ENCODE results near the gene MAP3K2. TPM values are rescaled to one million over a fixed set of nuclear protein-coding genes. Genes with fewer than 3 reads are reported as not detected.

The MAP3K2 gene
- total RNA-seq, 1 donor from 2014 or later: 36.6 TPM

GRCh38 chr2:127398239-127398590 lies 10.4 kb upstream of the MAP3K2 start:
- no peak overlapping the region for H3K27ac ChIP-seq

DNA sequence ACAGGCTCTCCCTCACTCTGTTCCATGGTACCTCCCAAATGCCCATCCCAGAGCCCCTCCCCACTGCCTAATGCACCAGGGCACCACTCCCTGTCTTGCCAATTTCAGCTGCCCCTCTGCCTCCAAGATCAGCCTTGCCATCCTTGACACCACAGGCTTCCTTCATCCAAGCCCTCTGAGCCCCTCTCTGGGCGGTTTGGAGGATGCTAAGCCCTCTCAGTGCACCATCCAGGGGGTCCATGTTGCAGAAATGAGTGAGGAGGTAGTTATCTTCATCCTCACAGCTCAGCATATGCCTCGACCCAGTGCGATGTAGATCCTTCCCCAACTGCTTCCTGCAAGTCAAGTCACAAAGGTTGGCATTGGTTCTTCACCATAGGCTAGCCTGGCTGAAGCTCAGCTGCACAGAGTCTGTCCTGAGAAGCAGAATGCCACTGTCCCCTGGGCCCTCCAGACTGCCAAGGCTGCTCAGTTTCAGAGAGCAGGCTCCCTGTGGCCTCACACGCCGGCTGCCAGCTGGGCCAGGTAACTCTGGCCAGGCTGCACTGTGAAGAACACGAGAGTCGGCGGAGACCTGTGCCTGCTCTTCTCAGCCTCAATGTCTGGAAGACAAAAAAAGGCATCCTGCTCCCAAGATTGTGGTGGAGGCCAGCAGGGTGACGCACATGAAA lies 9.9 kb upstream of the MAP3K2 start:
- H3K9me3 ChIP-seq: no peaks in the 10 kb centered on the region
- H3K4me1 ChIP-seq: peaks cover 23% of the 10 kb centered on the region
- no peaks in the 10 kb centered on the region for H3K36me3 ChIP-seq
- TF ChIP-seq, protein P1, sequence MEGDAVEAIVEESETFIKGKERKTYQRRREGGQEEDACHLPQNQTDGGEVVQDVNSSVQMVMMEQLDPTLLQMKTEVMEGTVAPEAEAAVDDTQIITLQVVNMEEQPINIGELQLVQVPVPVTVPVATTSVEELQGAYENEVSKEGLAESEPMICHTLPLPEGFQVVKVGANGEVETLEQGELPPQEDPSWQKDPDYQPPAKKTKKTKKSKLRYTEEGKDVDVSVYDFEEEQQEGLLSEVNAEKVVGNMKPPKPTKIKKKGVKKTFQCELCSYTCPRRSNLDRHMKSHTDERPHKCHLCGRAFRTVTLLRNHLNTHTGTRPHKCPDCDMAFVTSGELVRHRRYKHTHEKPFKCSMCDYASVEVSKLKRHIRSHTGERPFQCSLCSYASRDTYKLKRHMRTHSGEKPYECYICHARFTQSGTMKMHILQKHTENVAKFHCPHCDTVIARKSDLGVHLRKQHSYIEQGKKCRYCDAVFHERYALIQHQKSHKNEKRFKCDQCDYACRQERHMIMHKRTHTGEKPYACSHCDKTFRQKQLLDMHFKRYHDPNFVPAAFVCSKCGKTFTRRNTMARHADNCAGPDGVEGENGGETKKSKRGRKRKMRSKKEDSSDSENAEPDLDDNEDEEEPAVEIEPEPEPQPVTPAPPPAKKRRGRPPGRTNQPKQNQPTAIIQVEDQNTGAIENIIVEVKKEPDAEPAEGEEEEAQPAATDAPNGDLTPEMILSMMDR (IDR thresholded peaks at IDR 0.05): no peak
- no peak for TF ChIP-seq POLR2AphosphoS5 (IDR thresholded peaks at IDR 0.05; ENCODE audit: insufficient read depth in 1 of 2, low read depth in 1 of 2)
- TF ChIP-seq POLR2A (IDR thresholded peaks at IDR 0.05): no peak
- no peaks in the 10 kb centered on the region for H3K27me3 ChIP-seq
- no peak overlapping the region for H3K27ac ChIP-seq
- H3K4me3 ChIP-seq: no peak overlapping the region
- peak in 1 of 2 donors; percentile 83 for DNase-seq (ENCODE audit: extremely low spot score in 2 of 2)
- intact Hi-C loops (cut with DNase I): no loop called here

More at GRCh38 chr2:127398239-127398590, 10.4 kb upstream of the MAP3K2 start:
- no peaks in the 10 kb centered on the region for H3K36me3 ChIP-seq
- peak in 1 of 2 donors; percentile 90 for DNase-seq (ENCODE audit: extremely low spot score in 2 of 2)
- H3K4me1 ChIP-seq: peaks cover 23% of the 10 kb centered on the region
- H3K4me3 ChIP-seq: no peak overlapping the region
- H3K9me3 ChIP-seq: no peaks in the 10 kb centered on the region
- intact Hi-C loops (cut with DNase I): no loop called here
- TF ChIP-seq POLR2AphosphoS5 (IDR thresholded peaks at IDR 0.05; ENCODE audit: insufficient read depth in 1 of 2, low read depth in 1 of 2) (peak in 1 of 2 donors; percentile 28), POLR2A (IDR thresholded peaks at IDR 0.05) (no peak)
- no peaks in the 10 kb centered on the region for H3K27me3 ChIP-seq

DNA sequence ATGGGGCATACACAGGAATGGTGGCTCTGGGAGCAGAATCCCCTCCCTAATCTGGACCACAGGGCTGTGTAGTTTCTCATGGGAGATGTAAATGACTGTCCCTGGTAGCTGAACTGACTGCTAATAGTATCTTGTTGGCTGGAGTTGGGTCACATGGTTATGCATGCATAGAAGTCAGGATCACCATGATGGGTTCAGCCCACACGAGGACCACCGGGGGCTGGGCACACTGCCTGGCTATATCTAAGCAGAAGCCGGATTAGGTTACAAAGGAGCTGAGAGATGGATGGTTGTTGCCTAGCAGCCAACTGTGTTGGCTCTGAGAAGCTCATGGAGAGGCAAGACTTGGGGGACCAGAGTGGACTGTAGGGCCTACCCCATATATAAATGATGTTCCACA lies 6.7 kb upstream of the MAP3K2 start:
- DNase-seq (ENCODE audit: extremely low spot score in 2 of 2): peak in 1 of 2 donors; percentile 62
- Histone ChIP-seq H3K27me3 (no peaks in the 10 kb centered on the region), H3K27ac (no peak overlapping the region), H3K9me3 (no peaks in the 10 kb centered on the region), H3K4me3 (no peak overlapping the region), H3K36me3 (no peaks in the 10 kb centered on the region), H3K4me1 (peaks cover 8% of the 10 kb centered on the region)
- TF ChIP-seq POLR2AphosphoS5 (IDR thresholded peaks at IDR 0.05; ENCODE audit: insufficient read depth in 1 of 2, low read depth in 1 of 2) (no peak), POLR2A (IDR thresholded peaks at IDR 0.05) (no peak)
- TF ChIP-seq, protein P1 (IDR thresholded peaks at IDR 0.05): no peak
- intact Hi-C loops (cut with DNase I): no loop called here

DNA sequence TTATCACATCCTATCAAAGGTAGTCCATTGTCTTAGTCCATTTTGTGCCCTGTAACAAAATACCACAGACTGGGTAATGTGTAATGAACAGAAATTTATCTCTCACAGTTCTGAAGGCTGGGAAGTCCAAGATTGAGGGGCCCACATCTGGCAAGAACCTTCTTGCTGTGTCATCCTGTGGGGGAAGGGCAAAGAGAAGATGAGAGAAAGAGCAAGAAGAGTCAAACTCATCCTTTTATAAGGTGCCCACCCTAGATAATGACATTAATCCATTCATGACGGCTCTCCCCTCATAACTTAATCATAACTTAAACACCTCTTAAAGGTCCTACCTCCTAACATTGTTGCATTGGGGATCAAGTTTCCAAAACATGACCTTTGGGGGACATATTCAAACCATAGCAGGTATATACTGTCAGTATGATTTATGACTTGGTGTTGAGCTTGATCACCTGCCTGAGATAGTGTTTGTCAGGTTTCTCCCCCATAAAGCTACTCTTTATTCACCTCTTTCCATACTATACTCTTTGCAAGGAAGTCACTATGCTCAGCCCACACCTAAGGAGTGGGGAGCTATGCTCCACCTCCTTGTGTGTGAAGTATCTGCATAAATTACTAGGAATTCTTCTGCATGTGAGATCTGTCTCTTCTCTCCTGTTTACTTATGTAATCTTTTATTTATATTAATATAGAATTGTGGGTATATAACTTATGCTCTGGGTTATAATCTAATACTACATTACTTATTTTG lies 5.2 kb upstream of the MAP3K2 start:
- Histone ChIP-seq H3K4me3 (no peak overlapping the region), H3K27me3 (no peaks in the 10 kb centered on the region), H3K36me3 (no peaks in the 10 kb centered on the region), H3K9me3 (no peaks in the 10 kb centered on the region), H3K4me1 (peaks cover 15% of the 10 kb centered on the region), H3K27ac (no peak overlapping the region)
- TF ChIP-seq POLR2AphosphoS5 (IDR thresholded peaks at IDR 0.05; ENCODE audit: insufficient read depth in 1 of 2, low read depth in 1 of 2) (no peak), POLR2A (IDR thresholded peaks at IDR 0.05) (no peak)
- TF ChIP-seq, protein P1 (IDR thresholded peaks at IDR 0.05): no peak
- intact Hi-C loops (cut with DNase I): no loop called here
- DNase-seq (ENCODE audit: extremely low spot score in 2 of 2): no peak

GRCh38 chr2:127392133-127392827 lies 4.5 kb upstream of the MAP3K2 start:
- Histone ChIP-seq H3K27me3 (no peaks in the 10 kb centered on the region), H3K4me1 (peaks cover 9% of the 10 kb centered on the region), H3K27ac (no peak overlapping the region), H3K4me3 (no peak overlapping the region), H3K9me3 (no peaks in the 10 kb centered on the region), H3K36me3 (no peaks in the 10 kb centered on the region)
- TF ChIP-seq POLR2AphosphoS5 (IDR thresholded peaks at IDR 0.05; ENCODE audit: insufficient read depth in 1 of 2, low read depth in 1 of 2): no peak
- no peak for TF ChIP-seq POLR2A (IDR thresholded peaks at IDR 0.05)
- TF ChIP-seq, protein P1 (IDR thresholded peaks at IDR 0.05): no peak
- intact Hi-C loops (cut with DNase I): no loop called here
- no peak for DNase-seq (ENCODE audit: extremely low spot score in 2 of 2)
